ACC112 (cell line): ENCODE results near the gene SLC1A4.
A peak's percentile ranks its signal among the peaks of the same experiment; 100 is the strongest.

Experiments
- H2AFZ ChIP-seq: fragments of 200-600 bp; sonication (generic); one replicate; pipeline ENCODE4 v1.6.0; 2017; ENCODE audit warnings: antibody characterized with exemption, low read length; ENCODE audit not compliant: unreplicated experiment
- H3K27ac ChIP-seq: fragments of 200-600 bp; sonication (generic); 2 replicates; pipeline ENCODE4 v1.5.1; 2014; ENCODE audit warnings: low read depth, mild to moderate bottlenecking, antibody characterized with exemption, low read length, moderate library complexity
- H3K27me3 ChIP-seq: fragments of 200-600 bp; sonication (generic); 2 replicates; pipeline ENCODE4 v1.6.1; 2014; ENCODE audit warnings: mild to moderate bottlenecking, antibody characterized with exemption, low read length, moderate library complexity, mixed read lengths; ENCODE audit not compliant: insufficient read depth
- H3K36me3 ChIP-seq: fragments of 200-600 bp; sonication (generic); 2 replicates; pipeline ENCODE4 v1.6.1; 2016; ENCODE audit warnings: mild to moderate bottlenecking, antibody characterized with exemption, low read length, moderate library complexity, mixed read lengths; ENCODE audit not compliant: insufficient read depth
- H3K4me1 ChIP-seq: fragments of 200-600 bp; sonication (generic); one replicate; pipeline ENCODE4 v1.6.1; 2016; ENCODE audit warnings: low read length, mixed read lengths; ENCODE audit not compliant: insufficient read depth, unreplicated experiment, control insufficient read depth
- H3K4me3 ChIP-seq: fragments of 200-600 bp; sonication (generic); 2 replicates; pipeline ENCODE4 v1.5.1; 2014; ENCODE audit warnings: mild to moderate bottlenecking, low read depth, low read length
- H3K79me2 ChIP-seq: fragments of 200-600 bp; sonication (generic); one replicate; pipeline ENCODE4 v1.6.0; 2016; ENCODE audit warnings: low read length; ENCODE audit not compliant: control insufficient read depth, unreplicated experiment, insufficient read depth

The SLC1A4 gene

DNA sequence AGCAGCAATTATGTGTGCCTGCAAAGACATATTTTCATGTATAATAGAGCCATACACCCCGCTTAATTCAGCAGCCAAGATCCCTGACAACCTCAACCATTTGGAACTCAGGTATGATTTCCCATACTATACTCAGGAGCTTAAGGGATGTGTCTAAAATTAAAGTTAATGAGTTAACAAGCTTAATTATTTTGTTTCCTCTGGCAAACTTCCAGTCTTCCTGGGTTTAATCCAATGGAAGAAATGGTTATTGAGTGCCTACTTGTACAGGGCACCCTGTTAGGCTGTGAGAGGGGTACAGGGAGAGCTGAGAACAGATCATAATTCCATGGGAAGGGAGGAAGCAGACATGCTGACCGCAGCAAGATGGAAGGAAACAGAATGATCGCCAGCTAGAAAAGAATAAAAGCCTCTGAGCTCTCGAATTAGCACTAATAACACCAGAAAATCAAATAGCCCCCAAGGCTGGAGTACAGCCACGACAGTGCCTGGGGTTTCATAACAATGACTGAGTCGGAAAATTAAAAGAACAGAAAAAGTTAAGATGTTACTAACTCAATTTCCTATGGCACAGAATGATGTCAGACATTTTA is 46.2 kb downstream of the SLC1A4 start:
- H3K27ac ChIP-seq: no peak overlapping the region
- H3K4me3 ChIP-seq: no peak overlapping the region
- H3K27me3 ChIP-seq: no peaks in the 10 kb centered on the region
- H2AFZ ChIP-seq: no peak overlapping the region
- H3K79me2 ChIP-seq: no peaks in the 10 kb centered on the region
- no peaks in the 10 kb centered on the region for H3K4me1 ChIP-seq
- no peaks in the 10 kb centered on the region for H3K36me3 ChIP-seq

DNA sequence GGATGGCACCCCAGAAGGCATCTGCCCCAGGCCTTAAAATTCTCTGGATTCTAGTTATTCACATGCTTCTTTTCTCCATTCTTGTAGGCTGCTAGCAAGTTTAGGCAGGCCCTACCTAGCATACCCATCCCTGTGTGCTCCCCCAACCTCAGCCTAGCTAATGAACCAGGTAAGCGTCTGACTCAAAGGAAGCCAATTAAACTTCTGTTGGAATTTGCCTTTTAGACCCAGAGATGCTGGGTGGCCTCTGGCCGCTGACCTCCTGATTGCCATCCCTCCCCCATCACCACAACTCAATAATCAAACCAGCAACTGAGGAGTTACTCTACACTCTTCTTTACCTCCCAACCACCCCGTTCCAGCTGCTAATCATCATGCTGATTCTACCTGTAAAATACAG is 48.0 kb downstream of the SLC1A4 start:
- Histone ChIP-seq H3K4me1 (no peaks in the 10 kb centered on the region), H3K27ac (no peak overlapping the region), H3K36me3 (no peaks in the 10 kb centered on the region), H3K79me2 (no peaks in the 10 kb centered on the region), H3K4me3 (no peak overlapping the region), H3K27me3 (no peaks in the 10 kb centered on the region), H2AFZ (no peak overlapping the region)

DNA sequence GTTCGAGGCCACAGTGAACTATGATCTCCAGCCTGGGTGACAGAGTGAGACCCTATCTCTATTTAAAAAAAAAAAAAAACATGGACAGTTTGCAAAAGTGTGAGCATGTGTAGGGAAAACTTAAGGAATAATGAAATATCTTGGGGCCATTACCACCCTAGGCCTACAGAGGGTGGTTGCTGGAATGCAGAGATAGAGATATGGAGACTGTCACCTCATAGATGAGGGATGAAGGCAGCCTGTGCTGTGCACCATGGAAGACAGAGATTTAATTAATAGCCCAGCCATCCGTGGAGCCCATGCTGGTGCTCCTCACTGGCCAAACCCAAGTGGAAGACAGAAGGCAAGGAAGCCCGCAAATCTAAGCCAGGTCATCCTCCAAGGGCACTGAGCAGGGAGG is 50.4 kb downstream of the SLC1A4 start:
- Histone ChIP-seq H2AFZ (no peak overlapping the region), H3K4me1 (no peaks in the 10 kb centered on the region), H3K27ac (no peak overlapping the region), H3K79me2 (no peaks in the 10 kb centered on the region), H3K36me3 (no peaks in the 10 kb centered on the region), H3K27me3 (no peaks in the 10 kb centered on the region), H3K4me3 (no peak overlapping the region)

DNA sequence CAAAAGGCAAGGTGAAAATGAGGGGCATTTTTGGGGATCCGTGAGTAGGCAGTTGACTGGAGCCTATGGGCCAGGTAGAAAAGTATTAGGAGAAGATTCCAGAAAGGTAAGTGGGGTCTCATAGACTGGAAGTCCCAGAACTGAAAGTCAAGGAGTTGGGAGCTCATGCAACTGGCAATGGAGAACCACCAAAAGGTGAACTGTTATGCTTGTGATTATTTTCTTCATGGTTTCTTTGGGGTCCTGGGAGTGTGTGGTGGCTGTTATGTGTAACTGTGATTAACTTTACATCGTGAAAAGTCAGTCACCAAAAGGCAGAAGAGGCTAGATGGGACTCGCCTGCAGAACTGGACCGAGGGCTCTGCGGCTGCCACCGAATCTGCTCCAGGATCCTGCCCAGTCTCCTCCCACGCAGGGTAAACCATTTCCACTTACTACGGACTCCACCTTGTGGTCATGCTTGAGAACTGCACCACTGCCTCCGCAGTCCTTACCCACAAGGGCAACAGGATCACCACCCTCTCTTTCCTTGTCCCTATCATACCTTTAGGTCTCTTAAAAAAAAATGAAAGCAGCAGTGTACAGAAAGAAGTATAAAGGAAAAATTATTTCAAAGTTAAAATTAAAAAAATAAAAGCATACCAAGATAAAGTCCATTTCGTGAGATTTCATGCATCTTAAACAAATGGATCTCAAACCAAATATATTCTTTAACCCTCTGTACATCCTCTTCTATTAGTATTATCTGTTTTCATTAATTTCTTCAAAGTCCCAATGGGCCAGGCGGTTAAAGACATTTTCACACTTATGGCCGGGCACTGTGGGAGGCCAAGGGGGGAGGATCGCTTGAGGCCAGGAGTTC is 51.4 kb downstream of the SLC1A4 start:
- Histone ChIP-seq H3K27ac (no peak overlapping the region), H2AFZ (peak overlapping the region; percentile 63), H3K27me3 (no peaks in the 10 kb centered on the region), H3K79me2 (no peaks in the 10 kb centered on the region), H3K4me3 (peak overlapping the region; percentile 60), H3K36me3 (no peaks in the 10 kb centered on the region), H3K4me1 (peaks cover 3% of the 10 kb centered on the region)

DNA sequence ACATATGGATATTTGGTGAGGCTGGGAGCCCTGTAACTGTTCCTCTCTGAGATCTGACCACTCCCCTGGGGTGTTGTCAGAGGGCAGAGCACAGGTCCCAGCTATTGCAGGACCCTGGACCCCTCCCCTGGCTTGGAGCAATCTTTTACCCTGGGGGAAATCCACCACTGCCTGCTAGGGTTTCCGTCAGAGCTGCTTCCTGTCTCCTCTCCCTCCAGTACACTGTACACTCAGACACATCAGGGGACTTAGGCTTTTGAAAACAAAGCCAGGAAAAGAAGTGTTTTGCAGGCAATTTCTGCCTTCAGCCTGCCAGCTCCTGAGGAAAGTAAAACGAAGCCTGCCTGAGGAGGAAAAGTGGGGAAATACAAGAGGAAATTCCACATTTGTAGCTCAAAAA is 53.8 kb downstream of the SLC1A4 start:
- H3K27me3 ChIP-seq: 0 out of 2 replicates have a peak, but pooled peaks cover 4% of the 10 kb centered on the region
- H3K27ac ChIP-seq: no peak overlapping the region
- H3K79me2 ChIP-seq: no peaks in the 10 kb centered on the region
- H3K36me3 ChIP-seq: no peaks in the 10 kb centered on the region
- no peak overlapping the region for H3K4me3 ChIP-seq
- no peak overlapping the region for H2AFZ ChIP-seq
- peaks cover 3% of the 10 kb centered on the region for H3K4me1 ChIP-seq

DNA sequence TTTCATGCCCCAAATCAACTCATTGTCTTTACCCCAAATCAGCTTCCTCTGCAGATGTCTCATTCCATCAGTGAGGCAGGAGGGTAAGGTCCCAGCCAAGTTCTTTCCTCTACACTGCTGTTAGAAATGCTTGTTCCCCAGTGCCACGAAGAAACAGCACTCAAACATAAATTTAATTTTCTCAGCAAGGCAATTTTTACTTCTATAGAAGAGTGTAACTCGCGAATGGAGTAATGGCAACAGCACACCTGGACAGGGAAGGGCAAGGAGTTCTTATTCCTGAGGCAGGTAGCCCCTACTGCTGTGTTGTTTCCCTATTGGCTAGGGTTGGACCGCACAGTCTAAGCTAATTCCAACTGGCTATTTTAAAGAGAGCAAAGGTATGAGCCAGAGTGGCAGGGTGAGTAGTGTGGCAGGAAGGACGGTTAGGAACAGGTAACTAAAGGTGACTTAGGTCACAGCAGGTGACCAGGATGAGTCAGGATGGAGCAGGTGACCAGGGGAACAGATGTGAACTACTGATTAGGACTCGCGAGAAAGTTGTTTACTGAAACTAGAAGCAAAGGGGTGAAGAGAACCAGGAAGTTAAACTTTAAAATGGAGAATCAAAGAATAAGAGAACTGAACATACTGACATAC is 55.0 kb downstream of the SLC1A4 start:
- Histone ChIP-seq H3K4me1 (peaks cover 3% of the 10 kb centered on the region), H3K36me3 (no peaks in the 10 kb centered on the region), H3K27me3 (0 out of 2 replicates have a peak, but pooled peaks cover 8% of the 10 kb centered on the region), H2AFZ (no peak overlapping the region), H3K4me3 (no peak overlapping the region), H3K27ac (no peak overlapping the region), H3K79me2 (no peaks in the 10 kb centered on the region)

DNA sequence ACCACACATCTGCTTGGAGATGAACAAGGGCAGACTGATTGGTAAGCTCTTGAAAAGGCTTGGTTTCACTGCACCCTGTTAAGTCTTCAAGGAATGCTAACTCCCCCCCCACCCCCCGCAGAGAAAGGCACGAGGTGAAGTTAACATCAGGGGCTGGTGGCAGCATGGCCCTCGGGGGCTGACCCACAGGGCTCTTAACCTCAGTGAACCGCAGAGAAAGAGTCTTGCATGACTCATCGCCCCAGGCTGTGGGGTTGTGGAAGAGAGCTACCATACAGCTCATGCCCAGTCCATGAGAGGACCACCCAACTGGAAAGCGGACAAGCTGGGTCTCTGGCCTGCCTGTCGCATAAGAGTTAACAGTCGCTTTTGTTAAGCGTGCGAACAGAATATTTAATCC is 56.5 kb downstream of the SLC1A4 start:
- H3K79me2 ChIP-seq: no peaks in the 10 kb centered on the region
- H3K27me3 ChIP-seq: 0 out of 2 replicates have a peak, but pooled peaks cover 8% of the 10 kb centered on the region
- H3K4me1 ChIP-seq: peaks cover 3% of the 10 kb centered on the region
- H3K36me3 ChIP-seq: no peaks in the 10 kb centered on the region
- no peak overlapping the region for H3K27ac ChIP-seq
- no peak overlapping the region for H3K4me3 ChIP-seq
- H2AFZ ChIP-seq: no peak overlapping the region

DNA sequence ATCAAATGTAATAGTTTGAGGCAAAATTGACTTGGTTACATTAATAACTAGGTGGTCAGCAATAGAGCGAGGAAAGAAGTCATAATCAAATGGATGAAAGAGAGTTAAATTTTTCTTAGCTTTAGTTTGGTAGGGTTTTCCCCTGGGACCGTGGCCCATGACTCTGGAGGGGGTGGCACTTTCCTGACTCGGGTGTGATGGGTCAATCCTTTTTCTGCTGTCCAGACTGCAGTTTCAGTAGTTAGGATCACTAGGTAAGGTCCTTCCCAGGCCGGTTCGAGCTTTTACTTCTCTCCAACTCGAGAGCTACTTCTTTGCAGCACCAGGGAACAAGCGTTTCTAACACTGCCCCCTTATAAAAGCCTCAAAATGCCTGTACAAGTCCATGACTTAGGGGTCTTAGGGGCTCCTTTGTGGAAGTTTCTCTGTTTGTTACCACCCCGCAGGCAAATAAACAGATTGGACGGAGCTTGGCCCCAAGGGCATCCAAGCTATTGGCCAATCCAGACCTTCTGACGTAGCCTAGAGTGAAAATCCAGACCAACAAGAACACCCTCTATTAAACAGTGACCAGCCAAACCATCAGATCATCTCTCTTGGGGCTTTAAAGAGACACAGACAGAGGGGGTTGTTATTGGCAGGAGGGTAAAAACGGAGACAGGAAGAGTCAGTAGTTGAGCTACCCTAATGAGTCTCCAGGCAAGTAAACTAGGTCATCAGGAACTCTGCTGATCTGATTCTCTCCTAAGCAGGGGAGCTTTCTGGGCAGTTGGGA is 57.6 kb downstream of the SLC1A4 start:
- H3K4me3 ChIP-seq: no peak overlapping the region
- peaks cover 3% of the 10 kb centered on the region for H3K4me1 ChIP-seq
- H2AFZ ChIP-seq: no peak overlapping the region
- H3K79me2 ChIP-seq: no peaks in the 10 kb centered on the region
- H3K27ac ChIP-seq: no peak overlapping the region
- H3K27me3 ChIP-seq: 0 out of 2 replicates have a peak, but pooled peaks cover 8% of the 10 kb centered on the region
- H3K36me3 ChIP-seq: no peaks in the 10 kb centered on the region

DNA sequence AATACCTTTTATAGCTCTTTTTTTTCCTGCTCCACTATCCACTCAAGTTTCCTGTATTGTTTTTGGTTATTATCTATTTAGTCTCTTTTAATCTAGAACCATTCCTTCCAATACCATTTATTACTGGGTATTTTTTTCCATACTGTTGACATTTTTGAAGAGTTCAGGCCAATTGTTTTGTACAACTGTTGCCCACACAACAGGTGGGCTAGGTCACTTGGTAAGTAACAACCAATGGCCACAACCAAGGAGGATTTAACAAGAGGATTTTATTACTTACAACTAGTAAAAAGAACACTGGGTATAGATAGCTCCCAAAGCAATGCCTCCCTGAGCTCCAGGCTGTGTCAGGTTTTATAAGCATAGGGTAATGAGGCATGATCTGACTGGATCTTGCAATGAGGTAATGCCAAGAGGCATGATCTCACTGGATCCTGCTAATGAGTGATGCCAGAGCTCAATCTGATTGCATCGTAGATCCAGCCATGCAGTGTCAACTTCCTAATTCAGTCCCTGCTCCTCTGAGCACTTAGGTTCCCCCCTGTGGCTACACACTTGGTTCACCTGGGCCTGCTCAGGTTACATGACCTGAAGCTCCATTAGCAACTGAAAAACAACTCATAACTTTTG is 59.9 kb downstream of the SLC1A4 start:
- Histone ChIP-seq H3K36me3 (no peaks in the 10 kb centered on the region), H3K4me1 (peaks cover 3% of the 10 kb centered on the region)

GRCh38 chr2:65050931-65051330 is 61.7 kb downstream of the SLC1A4 start:
- no peaks in the 10 kb centered on the region for H3K4me1 ChIP-seq
- no peak overlapping the region for H3K27ac ChIP-seq
- no peak overlapping the region for H2AFZ ChIP-seq
- H3K79me2 ChIP-seq: no peaks in the 10 kb centered on the region
- H3K4me3 ChIP-seq: no peak overlapping the region
- no peaks in the 10 kb centered on the region for H3K36me3 ChIP-seq
- 0 out of 2 replicates have a peak, but pooled peaks cover 8% of the 10 kb centered on the region for H3K27me3 ChIP-seq

More for the DNA sequence above, 59.9 kb downstream of the SLC1A4 start:
- H3K4me3 ChIP-seq: no peak overlapping the region
- H3K27me3 ChIP-seq: 0 out of 2 replicates have a peak, but pooled peaks cover 8% of the 10 kb centered on the region
- no peak overlapping the region for H2AFZ ChIP-seq
- H3K27ac ChIP-seq: no peak overlapping the region
- H3K79me2 ChIP-seq: no peaks in the 10 kb centered on the region
